Activated naive CD4-positive, alpha-beta T cell treated with anti-CD3 and anti-CD28 coated beads for 36 hours (primary cell): ENCODE measurements around the gene PCDHB5. TPM values are rescaled to one million over a fixed set of nuclear protein-coding genes. Genes with fewer than 3 reads are reported as not detected.
"Not testable (repeated sequence)": the region's sequence is repeated elsewhere in the genome, so short reads cannot be mapped to it uniquely, and the experiment has no call there.

ENCODE experiments used
- CTCF ChIA-PET: fragments of 350-600 bp; sonication (Branson Sonifier 250); formaldehyde crosslinking; loops from one replicate; lab custom pipeline; 2021; ENCODE audit warnings: antibody characterized with exemption; lab: Charles Lee
- DNase-seq: peaks from one replicate; pipeline ENCODE4 v3.0.0-alpha.2; 2020
- H3K27ac Mint-ChIP-seq: one replicate; pipeline ENCODE4 v1.8.0; 2021; ENCODE audit warnings: mild to moderate bottlenecking, mixed read lengths
- H3K27me3 Mint-ChIP-seq: one replicate; pipeline ENCODE4 v1.8.0; 2021; ENCODE audit warnings: low read depth, mixed read lengths
- H3K36me3 Mint-ChIP-seq: one replicate; pipeline ENCODE4 v1.8.0; 2021; ENCODE audit warnings: low read depth, mixed read lengths
- H3K4me1 Mint-ChIP-seq: one replicate; pipeline ENCODE4 v1.8.0; 2021; ENCODE audit warnings: low read depth, mixed read lengths
- H3K4me3 Mint-ChIP-seq: one replicate; pipeline ENCODE4 v1.8.0; 2021; ENCODE audit warnings: mild to moderate bottlenecking, moderate library complexity, mixed read lengths
- H3K9me3 Mint-ChIP-seq: one replicate; pipeline ENCODE4 v1.8.0; 2021; ENCODE audit warnings: mixed read lengths
- intact Hi-C: fragments of 100-400 bp; cut with micrococcal nuclease; formaldehyde crosslinking; loops from one replicate; pipeline ENCODE4 v1.15.1; 2023
- total RNA-seq, 2 experiments: library from RNA; stranded (reverse); gene quantifications; one replicate each; pipeline ENCODE4 v1.2.3, GENCODE V29; 2021

PCDHB5 gene
- total RNA-seq, 2 experiments from 2014 or later: not detected

DNA sequence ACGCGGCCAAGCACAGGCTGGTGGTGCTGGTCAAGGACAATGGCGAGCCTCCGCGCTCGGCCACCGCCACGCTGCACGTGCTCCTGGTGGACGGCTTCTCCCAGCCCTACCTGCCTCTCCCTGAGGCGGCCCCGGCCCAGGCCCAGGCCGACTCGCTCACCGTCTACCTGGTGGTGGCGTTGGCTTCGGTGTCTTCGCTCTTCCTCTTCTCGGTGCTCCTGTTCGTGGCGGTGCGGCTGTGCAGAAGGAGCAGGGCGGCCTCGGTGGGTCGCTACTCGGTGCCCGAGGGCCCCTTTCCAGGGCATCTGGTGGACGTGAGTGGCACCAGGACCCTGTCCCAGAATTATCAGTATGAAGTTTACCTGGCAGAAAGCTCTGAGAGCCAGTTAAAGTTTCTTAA lies 22.9 kb downstream of the PCDHB5 start:
- H3K4me1 Mint-ChIP-seq, H3K27ac Mint-ChIP-seq, CTCF ChIA-PET, DNase-seq, H3K4me3 Mint-ChIP-seq, intact Hi-C loops: not testable (repeated sequence)
- Mint-ChIP-seq H3K9me3 (peaks cover 19% of the 10 kb centered on the region), H3K36me3 (peaks cover 10% of the 10 kb centered on the region), H3K27me3 (peaks cover 38% of the 10 kb centered on the region)

DNA sequence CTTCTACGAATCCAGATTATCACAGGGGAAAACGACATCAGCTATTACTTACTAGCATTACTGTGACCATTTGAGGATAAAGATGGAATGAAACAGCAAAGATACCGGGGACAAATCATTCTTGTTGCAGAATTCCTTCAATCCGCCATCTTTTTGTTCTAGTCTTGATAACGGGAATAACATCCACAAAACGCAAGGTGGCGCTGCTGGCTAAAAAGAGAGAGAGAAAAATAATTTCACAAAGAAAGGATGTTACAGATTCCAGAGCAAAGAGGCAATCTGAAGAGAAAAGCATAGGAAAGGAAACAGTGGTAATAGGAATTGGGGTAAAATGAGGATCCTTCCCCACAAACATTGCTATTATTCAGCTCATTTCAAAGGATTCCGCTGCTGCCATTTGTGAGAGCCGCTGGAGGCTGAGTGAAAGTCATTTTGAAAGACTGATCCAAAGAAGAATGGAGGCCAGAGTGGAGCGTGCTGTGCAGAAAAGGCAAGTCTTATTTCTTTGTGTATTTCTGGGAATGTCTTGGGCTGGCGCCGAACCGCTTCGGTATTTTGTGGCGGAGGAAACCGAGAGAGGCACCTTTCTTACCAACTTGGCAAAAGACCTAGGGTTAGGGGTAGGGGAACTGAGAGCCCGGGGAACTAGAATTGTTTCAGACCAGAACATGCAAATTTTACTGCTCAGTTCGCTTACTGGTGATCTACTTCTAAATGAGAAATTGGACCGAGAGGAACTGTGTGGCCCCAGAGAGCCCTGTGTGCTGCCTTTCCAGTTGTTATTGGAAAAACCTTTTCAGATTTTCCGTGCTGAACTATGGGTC lies 37.6 kb downstream of the PCDHB5 start, which contains the start of gene PCDHB7:
Gene PCDHB7 (plus strand): TSS at position 264 of the 824 bp plus-strand sequence. CDS start 192 bp downstream, at position 456.
- Mint-ChIP-seq H3K4me3 (no peak within 1 kb of the TSS), H3K9me3 (peaks cover 10% of the 10 kb centered on the region), H3K36me3 (peaks cover 5% of the 10 kb centered on the region), H3K27ac (no peak within 1 kb of the TSS), H3K27me3 (peaks cover 41% of the 10 kb centered on the region), H3K4me1 (no peaks in the 10 kb centered on the region)
- intact Hi-C loops: loop anchor here (5.0 kb wide), 1 partner anchor 90 kb away; no protein-coding TSS in a partner anchor
- CTCF ChIA-PET: interaction anchor here (0.7 to 1.4 kb wide), 2 partner anchors 248 to 1065 kb away, joined by 3 read pairs; partner anchors contain the start of gene PCDHGA11
- DNase-seq: peak; percentile 58

DNA sequence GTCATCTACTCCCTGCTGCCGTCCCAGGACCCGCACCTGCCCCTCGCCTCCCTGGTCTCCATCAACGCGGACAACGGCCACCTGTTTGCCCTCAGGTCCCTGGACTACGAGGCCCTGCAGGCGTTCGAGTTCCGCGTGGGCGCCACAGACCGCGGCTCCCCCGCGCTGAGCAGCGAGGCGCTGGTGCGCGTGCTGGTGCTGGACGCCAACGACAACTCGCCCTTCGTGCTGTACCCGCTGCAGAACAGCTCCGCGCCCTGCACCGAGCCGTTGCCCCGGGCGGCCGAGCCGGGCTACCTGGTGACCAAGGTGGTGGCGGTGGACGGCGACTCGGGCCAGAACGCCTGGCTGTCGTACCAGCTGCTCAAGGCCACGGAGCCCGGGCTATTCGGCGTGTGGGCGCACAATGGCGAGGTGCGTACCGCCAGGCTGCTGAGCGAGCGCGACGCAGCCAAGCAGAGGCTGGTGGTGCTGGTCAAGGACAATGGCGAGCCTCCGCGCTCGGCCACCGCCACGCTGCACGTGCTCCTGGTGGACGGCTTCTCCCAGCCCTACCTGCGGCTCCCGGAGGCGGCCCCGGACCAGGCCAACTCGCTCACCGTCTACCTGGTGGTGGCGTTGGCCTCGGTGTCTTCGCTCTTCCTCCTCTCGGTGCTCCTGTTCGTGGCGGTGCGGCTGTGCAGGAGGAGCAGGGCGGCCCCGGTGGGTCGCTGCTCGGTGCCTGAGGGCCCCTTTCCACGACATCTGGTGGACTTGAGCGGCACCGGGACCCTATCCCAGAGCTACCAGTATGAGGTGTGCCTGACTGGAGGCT lies 39.5 kb downstream of the PCDHB5 start:
- peaks cover 29% of the 10 kb centered on the region for H3K27me3 Mint-ChIP-seq
- H3K9me3 Mint-ChIP-seq, H3K36me3 Mint-ChIP-seq, H3K4me3 Mint-ChIP-seq, H3K4me1 Mint-ChIP-seq, H3K27ac Mint-ChIP-seq, DNase-seq, CTCF ChIA-PET: not testable (repeated sequence)
- intact Hi-C loops: loop anchor here (5.0 kb wide), 1 partner anchor 92 kb away; no protein-coding TSS in a partner anchor

DNA sequence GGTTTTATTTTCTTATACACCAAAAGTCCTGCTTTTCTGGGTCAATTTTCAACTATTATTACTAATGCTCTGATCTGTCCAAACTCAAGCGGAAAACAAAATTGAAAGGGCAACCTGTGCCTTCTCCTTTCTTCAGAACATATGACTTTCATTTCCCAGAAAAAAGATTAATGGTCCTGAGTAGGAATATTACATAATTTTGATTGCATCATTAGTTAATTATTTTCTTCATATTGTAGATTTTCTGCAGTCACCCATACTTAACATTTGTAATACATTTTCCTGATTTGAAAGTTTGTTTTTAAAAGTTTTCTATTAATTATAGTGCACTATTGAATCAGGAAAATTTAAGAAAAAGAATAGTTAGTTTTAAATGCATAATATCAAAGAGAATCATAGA lies 40.9 kb downstream of the PCDHB5 start:
- DNase-seq: no peak
- peaks cover 9% of the 10 kb centered on the region for H3K9me3 Mint-ChIP-seq
- no peak overlapping the region for H3K4me3 Mint-ChIP-seq
- no peaks in the 10 kb centered on the region for H3K4me1 Mint-ChIP-seq
- H3K27me3 Mint-ChIP-seq: peaks cover 28% of the 10 kb centered on the region
- intact Hi-C loops: no loop called here
- H3K27ac Mint-ChIP-seq: no peak overlapping the region
- CTCF ChIA-PET: no interaction called here
- H3K36me3 Mint-ChIP-seq: peaks cover 7% of the 10 kb centered on the region

DNA sequence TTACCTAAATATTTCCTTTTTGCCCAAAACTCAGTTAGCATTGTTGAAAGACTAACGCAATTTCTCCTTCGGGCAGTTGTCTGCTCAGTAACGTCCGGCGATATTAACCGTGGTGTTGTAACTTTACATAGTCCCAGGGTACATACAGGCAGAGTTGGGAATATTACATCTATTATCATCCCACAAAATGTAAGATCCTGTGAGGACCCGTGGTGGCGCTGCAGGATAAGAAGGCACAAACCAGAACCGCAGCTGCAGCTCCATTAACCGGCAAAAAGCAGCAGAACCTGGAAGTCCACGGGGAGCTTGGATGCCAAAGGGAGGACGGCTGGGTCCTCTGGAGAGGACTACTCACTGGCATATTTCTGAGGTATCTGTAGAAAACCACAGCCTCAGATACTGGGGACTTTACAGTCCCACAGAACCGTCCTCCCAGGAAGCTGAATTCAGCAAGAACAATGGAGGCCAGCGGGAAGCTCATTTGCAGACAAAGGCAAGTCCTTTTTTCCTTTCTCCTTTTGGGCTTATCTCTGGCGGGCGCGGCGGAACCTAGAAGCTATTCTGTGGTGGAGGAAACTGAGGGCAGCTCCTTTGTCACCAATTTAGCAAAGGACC lies 42.7 kb downstream of the PCDHB5 start, which contains the start of gene PCDHB8:
Gene PCDHB8 (plus strand): TSS at position 214 of the 615 bp plus-strand sequence. CDS start 245 bp downstream, at position 459.
- H3K27ac Mint-ChIP-seq, intact Hi-C loops, H3K4me1 Mint-ChIP-seq, H3K9me3 Mint-ChIP-seq, DNase-seq, H3K4me3 Mint-ChIP-seq: not testable (repeated sequence)
- Mint-ChIP-seq H3K36me3 (peaks cover 10% of the 10 kb centered on the region), H3K27me3 (peaks cover 31% of the 10 kb centered on the region)
- CTCF ChIA-PET: interaction anchor here (0.7 to 1.2 kb wide), 4 partner anchors 9 to 288 kb away, joined by 3 to 6 read pairs (median 4); partner anchors contain the start of gene PCDHB9

DNA sequence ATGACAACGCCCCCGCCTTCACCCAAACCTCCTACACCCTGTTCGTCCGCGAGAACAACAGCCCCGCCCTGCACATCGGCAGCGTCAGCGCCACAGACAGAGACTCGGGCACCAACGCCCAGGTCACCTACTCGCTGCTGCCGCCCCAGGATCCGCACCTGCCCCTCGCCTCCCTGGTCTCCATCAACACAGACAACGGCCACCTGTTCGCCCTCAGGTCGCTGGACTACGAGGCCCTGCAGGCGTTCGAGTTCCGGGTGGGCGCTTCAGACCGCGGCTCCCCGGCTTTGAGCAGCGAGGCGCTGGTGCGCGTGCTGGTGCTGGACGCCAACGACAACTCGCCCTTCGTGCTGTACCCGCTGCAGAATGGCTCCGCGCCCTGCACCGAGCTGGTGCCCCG lies 44.4 kb downstream of the PCDHB5 start:
- H3K27me3 Mint-ChIP-seq: peaks cover 29% of the 10 kb centered on the region
- H3K4me1 Mint-ChIP-seq, H3K4me3 Mint-ChIP-seq, intact Hi-C loops, H3K9me3 Mint-ChIP-seq, DNase-seq, H3K27ac Mint-ChIP-seq, CTCF ChIA-PET: not testable (repeated sequence)
- H3K36me3 Mint-ChIP-seq: peaks cover 13% of the 10 kb centered on the region

DNA sequence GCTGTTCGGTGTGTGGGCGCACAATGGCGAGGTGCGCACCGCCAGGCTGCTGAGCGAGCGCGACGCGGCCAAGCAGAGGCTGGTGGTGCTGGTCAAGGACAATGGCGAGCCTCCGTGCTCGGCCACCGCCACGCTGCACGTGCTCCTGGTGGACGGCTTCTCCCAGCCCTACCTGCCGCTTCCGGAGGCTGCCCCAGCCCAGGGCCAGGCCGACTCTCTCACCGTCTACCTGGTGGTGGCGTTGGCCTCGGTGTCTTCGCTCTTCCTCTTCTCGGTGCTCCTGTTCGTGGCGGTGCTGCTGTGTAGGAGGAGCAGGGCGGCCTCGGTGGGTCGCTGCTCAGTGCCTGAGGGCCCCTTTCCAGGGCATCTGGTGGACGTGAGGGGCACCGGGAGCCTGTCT lies 44.9 kb downstream of the PCDHB5 start:
- CTCF ChIA-PET, DNase-seq, H3K4me3 Mint-ChIP-seq, H3K27ac Mint-ChIP-seq, H3K4me1 Mint-ChIP-seq: not testable (repeated sequence)
- Mint-ChIP-seq H3K36me3 (peaks cover 11% of the 10 kb centered on the region), H3K27me3 (peaks cover 30% of the 10 kb centered on the region), H3K9me3 (peaks cover 10% of the 10 kb centered on the region)
- intact Hi-C loops: loop anchor here (10.0 kb wide), 1 partner anchor 375 kb away; no protein-coding TSS in a partner anchor

DNA sequence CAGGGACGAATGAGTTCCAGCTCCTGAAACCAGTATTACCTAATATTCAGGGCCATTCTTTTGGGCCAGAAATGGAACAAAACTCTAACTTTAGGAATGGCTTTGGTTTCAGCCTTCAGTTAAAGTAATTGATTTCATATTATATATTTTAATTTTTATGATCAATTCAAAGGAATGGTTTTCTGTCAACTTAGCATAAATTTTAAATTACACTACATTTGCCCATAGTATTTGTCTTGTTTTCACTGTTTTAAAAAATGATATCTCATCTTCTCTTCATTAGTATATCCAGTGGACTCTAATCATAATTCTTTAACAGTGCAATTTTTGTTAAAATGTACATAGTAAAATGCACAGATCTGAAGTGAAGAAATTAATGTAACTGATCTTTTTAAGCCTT lies 45.3 kb downstream of the PCDHB5 start:
- H3K4me3 Mint-ChIP-seq: no peak overlapping the region
- H3K9me3 Mint-ChIP-seq: peaks cover 8% of the 10 kb centered on the region
- CTCF ChIA-PET: no interaction called here

DNA sequence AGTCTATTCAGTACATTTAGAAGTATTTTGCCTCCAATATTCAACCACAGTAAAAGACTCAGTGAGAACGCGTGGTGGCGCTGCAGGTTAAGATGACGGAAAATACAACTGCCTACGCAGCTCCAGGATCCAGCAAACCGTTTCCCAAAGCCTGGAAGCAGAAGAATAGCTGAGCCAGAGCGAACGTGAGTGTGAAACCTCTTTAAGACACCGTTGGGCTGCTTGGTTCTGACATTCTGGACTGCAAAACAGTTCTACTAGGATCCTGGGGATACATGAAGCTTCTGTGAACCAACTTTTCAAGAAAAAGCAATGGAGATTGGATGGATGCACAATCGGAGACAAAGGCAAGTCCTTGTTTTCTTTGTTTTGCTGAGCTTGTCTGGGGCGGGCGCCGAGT lies 47.2 kb downstream of the PCDHB5 start, which contains the start of gene PCDHB16:
Gene PCDHB16 (plus strand): TSS at position 140 of the 400 bp plus-strand sequence. CDS start 173 bp downstream, at position 313.
- Mint-ChIP-seq H3K27ac (no peak within 1 kb of the TSS), H3K4me1 (peaks cover 2% of the 10 kb centered on the region), H3K9me3 (peaks cover 8% of the 10 kb centered on the region), H3K36me3 (peaks cover 8% of the 10 kb centered on the region), H3K4me3 (no peak within 1 kb of the TSS), H3K27me3 (peaks cover 31% of the 10 kb centered on the region)
- CTCF ChIA-PET: interaction anchor here (0.6 to 1.1 kb wide), 3 partner anchors 15 to 382 kb away, joined by 3 read pairs; partner anchors contain the start of gene PCDHGA12
- peak; percentile 23 for DNase-seq
- intact Hi-C loops: loop anchor here (10.0 kb wide), 1 partner anchor 373 kb away; no protein-coding TSS in a partner anchor

More for the DNA sequence above, 45.3 kb downstream of the PCDHB5 start:
- Mint-ChIP-seq H3K27ac (no peak overlapping the region), H3K36me3 (peaks cover 8% of the 10 kb centered on the region), H3K27me3 (peaks cover 27% of the 10 kb centered on the region), H3K4me1 (no peaks in the 10 kb centered on the region)
- no peak for DNase-seq
- intact Hi-C loops: loop anchor here (10.0 kb wide), 1 partner anchor 374 kb away; no protein-coding TSS in a partner anchor

DNA sequence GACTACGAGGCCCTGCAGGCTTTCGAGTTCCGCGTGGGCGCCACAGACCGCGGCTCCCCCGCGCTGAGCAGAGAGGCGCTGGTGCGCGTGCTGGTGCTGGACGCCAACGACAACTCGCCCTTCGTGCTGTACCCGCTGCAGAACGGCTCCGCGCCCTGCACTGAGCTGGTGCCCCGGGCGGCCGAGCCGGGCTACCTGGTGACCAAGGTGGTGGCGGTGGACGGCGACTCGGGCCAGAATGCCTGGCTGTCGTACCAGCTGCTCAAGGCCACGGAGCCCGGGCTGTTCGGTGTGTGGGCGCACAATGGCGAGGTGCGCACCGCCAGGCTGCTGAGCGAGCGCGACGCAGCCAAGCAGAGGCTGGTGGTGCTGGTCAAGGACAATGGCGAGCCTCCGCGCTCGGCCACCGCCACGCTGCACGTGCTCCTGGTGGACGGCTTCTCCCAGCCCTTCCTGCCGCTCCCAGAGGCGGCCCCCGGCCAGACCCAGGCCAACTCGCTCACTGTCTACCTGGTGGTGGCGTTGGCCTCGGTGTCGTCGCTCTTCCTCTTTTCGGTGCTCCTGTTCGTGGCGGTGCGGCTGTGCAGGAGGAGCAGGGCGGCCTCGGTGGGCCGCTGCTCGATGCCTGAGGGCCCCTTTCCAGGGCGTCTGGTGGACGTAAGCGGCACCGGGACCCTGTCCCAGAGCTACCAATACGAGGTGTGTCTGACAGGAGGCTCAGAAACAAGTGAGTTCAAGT lies 49.3 kb downstream of the PCDHB5 start:
- CTCF ChIA-PET, H3K4me3 Mint-ChIP-seq, H3K4me1 Mint-ChIP-seq, H3K27ac Mint-ChIP-seq, DNase-seq: not testable (repeated sequence)
- H3K36me3 Mint-ChIP-seq: peaks cover 13% of the 10 kb centered on the region
- H3K27me3 Mint-ChIP-seq: peaks cover 39% of the 10 kb centered on the region
- intact Hi-C loops: loop anchor here (10.0 kb wide), 1 partner anchor 371 kb away; no protein-coding TSS in a partner anchor
- peaks cover 14% of the 10 kb centered on the region for H3K9me3 Mint-ChIP-seq
